ENCODE results near the gene SORL1. TPM values are rescaled to one million over a fixed set of nuclear protein-coding genes. Genes with fewer than 3 reads are reported as not detected.

The SORL1 gene
- total RNA-seq, 1 donor from 2014 or later, result 11.1 TPM

GRCh38 chr11:121669422-121669821, 217.3 kb downstream of the SORL1 start:
- no peak for DNase-seq
- Mint-ChIP-seq H3K27me3 (ENCODE audit: unreplicated experiment) (no peaks in the 10 kb centered on the region), H3K36me3 (ENCODE audit: unreplicated experiment) (peaks cover 4% of the 10 kb centered on the region), H3K27ac (ENCODE audit: unreplicated experiment) (no peak overlapping the region), H3K9me3 (ENCODE audit: unreplicated experiment) (no peaks in the 10 kb centered on the region), H3K4me1 (ENCODE audit: low read depth, unreplicated experiment) (peaks cover 2% of the 10 kb centered on the region), H3K4me3 (ENCODE audit: unreplicated experiment) (no peak overlapping the region)
- TF ChIP-seq CTCF (IDR thresholded peaks at IDR 0.05; ENCODE audit: partially characterized antibody, unreplicated experiment), result no peak

- Mint-ChIP-seq H3K36me3 (ENCODE audit: unreplicated experiment) (peaks cover 4% of the 10 kb centered on the region), H3K27ac (ENCODE audit: unreplicated experiment) (no peak overlapping the region), H3K4me1 (ENCODE audit: low read depth, unreplicated experiment) (peaks cover 2% of the 10 kb centered on the region), H3K9me3 (ENCODE audit: unreplicated experiment) (no peaks in the 10 kb centered on the region), H3K27me3 (ENCODE audit: unreplicated experiment) (no peaks in the 10 kb centered on the region), H3K4me3 (ENCODE audit: unreplicated experiment) (no peak overlapping the region)
- no peak for TF ChIP-seq CTCF (IDR thresholded peaks at IDR 0.05; ENCODE audit: partially characterized antibody, unreplicated experiment)
- no peak for DNase-seq
Measured at GRCh38 chr11:121670266-121670665, 218.2 kb downstream of the SORL1 start.

- DNase-seq, result no peak
- Mint-ChIP-seq H3K27ac (ENCODE audit: unreplicated experiment) (no peak overlapping the region), H3K4me3 (ENCODE audit: unreplicated experiment) (no peak overlapping the region)
Measured at GRCh38 chr11:121670805-121671282, 218.7 kb downstream of the SORL1 start.

GRCh38 chr11:121671283-121672168, 219.4 kb downstream of the SORL1 start:
- H3K4me1 Mint-ChIP-seq (ENCODE audit: low read depth, unreplicated experiment), result peaks cover 2% of the 10 kb centered on the region
- H3K9me3 Mint-ChIP-seq (ENCODE audit: unreplicated experiment), result no peaks in the 10 kb centered on the region
- no peak overlapping the region for H3K4me3 Mint-ChIP-seq (ENCODE audit: unreplicated experiment)
- no peak for DNase-seq
- H3K36me3 Mint-ChIP-seq (ENCODE audit: unreplicated experiment), result peaks cover 4% of the 10 kb centered on the region
- H3K27ac Mint-ChIP-seq (ENCODE audit: unreplicated experiment), result no peak overlapping the region
- TF ChIP-seq CTCF (IDR thresholded peaks at IDR 0.05; ENCODE audit: partially characterized antibody, unreplicated experiment), result no peak
- H3K27me3 Mint-ChIP-seq (ENCODE audit: unreplicated experiment), result no peaks in the 10 kb centered on the region

More at GRCh38 chr11:121670805-121671282, 218.7 kb downstream of the SORL1 start:
- H3K36me3 Mint-ChIP-seq (ENCODE audit: unreplicated experiment), result peaks cover 4% of the 10 kb centered on the region
- no peak for TF ChIP-seq CTCF (IDR thresholded peaks at IDR 0.05; ENCODE audit: partially characterized antibody, unreplicated experiment)
- no peaks in the 10 kb centered on the region for H3K9me3 Mint-ChIP-seq (ENCODE audit: unreplicated experiment)
- no peaks in the 10 kb centered on the region for H3K27me3 Mint-ChIP-seq (ENCODE audit: unreplicated experiment)
- peaks cover 2% of the 10 kb centered on the region for H3K4me1 Mint-ChIP-seq (ENCODE audit: low read depth, unreplicated experiment)

Data from glutamatergic neuron (in vitro differentiated cells).